Rectal smooth muscle tissue (tissue), 1 donor: ENCODE results near the gene CYP27A1.

Experiments
- H3K27ac ChIP-seq: one replicate; pipeline ENCODE4 v1.7.0; 2013; ENCODE audit warnings: low read depth, low read length, inconsistent platforms
- H3K27me3 ChIP-seq: one replicate; pipeline ENCODE4 v1.7.0; 2013; ENCODE audit warnings: low read length; ENCODE audit not compliant: control insufficient read depth, insufficient read depth
- H3K36me3 ChIP-seq: one replicate; pipeline ENCODE4 v1.7.0; 2013; ENCODE audit warnings: low read length; ENCODE audit not compliant: control insufficient read depth, insufficient read depth
- H3K4me1 ChIP-seq: one replicate; pipeline ENCODE4 v1.7.0; 2013; ENCODE audit warnings: low read length; ENCODE audit not compliant: control insufficient read depth, insufficient read depth
- H3K4me3 ChIP-seq: one replicate; pipeline ENCODE4 v1.7.0; 2013; ENCODE audit warnings: low read length
- H3K9ac ChIP-seq: one replicate; pipeline ENCODE4 v1.7.0; 2013; ENCODE audit warnings: low read length

Gene CYP27A1

GRCh38 chr2:218805627-218806026 is 23.7 kb downstream of the CYP27A1 start:
- Histone ChIP-seq H3K4me1 (peaks cover 14% of the 10 kb centered on the region), H3K27me3 (no peaks in the 10 kb centered on the region), H3K36me3 (no peaks in the 10 kb centered on the region), H3K4me3 (no peak overlapping the region), H3K9ac (no peak overlapping the region), H3K27ac (peak overlapping the region; percentile 54)

DNA sequence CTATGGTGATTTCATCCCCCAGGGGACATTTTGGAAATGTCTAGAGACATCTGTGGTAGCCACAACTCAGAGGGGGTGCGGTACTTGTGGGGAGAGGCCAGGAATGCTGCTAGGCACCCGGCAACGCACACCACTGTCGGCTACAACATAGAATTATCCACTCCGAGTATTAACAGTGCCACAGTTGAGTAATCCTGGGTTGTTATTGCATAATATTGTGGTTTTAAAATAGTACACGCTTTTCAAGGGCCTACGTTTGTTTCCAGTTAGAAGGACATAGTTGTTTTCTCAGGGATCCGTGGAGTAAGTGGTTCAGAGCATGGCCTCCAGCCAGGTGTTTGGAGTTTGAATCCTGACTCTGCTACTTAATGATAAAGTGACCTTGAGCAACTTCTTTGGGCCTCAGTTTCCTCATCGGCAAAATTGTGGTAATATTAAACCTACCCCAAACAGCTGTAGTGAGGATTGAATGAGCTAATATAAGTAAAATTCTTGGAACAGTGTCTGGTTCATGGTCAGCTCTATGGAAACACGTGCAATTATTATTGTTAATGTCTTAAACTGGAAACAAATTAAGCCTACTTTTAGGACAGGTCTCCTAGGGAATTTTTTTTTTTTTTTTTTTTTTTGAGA is 24.5 kb downstream of the CYP27A1 start:
- peak overlapping the region; percentile 54 for H3K27ac ChIP-seq
- no peaks in the 10 kb centered on the region for H3K36me3 ChIP-seq
- H3K4me3 ChIP-seq = no peak overlapping the region
- no peak overlapping the region for H3K9ac ChIP-seq
- peaks cover 14% of the 10 kb centered on the region for H3K4me1 ChIP-seq
- H3K27me3 ChIP-seq = no peaks in the 10 kb centered on the region

GRCh38 chr2:218807626-218808025 is 25.7 kb downstream of the CYP27A1 start:
- H3K27ac ChIP-seq = peak overlapping the region; percentile 54
- no peaks in the 10 kb centered on the region for H3K27me3 ChIP-seq
- peaks cover 6% of the 10 kb centered on the region for H3K36me3 ChIP-seq
- H3K9ac ChIP-seq = no peak overlapping the region
- H3K4me1 ChIP-seq = peaks cover 14% of the 10 kb centered on the region
- no peak overlapping the region for H3K4me3 ChIP-seq

DNA sequence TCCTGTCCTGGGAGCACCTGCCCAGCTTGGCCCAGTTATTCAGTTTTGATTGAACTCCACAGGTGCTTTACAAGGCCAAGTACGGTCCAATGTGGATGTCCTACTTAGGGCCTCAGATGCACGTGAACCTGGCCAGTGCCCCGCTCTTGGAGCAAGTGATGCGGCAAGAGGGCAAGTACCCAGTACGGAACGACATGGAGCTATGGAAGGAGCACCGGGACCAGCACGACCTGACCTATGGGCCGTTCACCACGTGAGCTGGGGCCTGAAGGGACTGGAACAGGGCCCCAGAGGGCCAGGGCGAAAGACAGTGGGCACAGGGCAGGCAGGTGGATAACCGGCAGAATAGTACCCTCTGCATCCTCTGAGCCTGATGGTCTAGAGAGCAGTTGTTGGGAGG is 27.6 kb downstream of the CYP27A1 start:
- Histone ChIP-seq H3K4me1 (peaks cover 14% of the 10 kb centered on the region), H3K4me3 (no peak overlapping the region), H3K36me3 (peaks cover 17% of the 10 kb centered on the region), H3K9ac (no peak overlapping the region), H3K27ac (no peak overlapping the region), H3K27me3 (no peaks in the 10 kb centered on the region)

DNA sequence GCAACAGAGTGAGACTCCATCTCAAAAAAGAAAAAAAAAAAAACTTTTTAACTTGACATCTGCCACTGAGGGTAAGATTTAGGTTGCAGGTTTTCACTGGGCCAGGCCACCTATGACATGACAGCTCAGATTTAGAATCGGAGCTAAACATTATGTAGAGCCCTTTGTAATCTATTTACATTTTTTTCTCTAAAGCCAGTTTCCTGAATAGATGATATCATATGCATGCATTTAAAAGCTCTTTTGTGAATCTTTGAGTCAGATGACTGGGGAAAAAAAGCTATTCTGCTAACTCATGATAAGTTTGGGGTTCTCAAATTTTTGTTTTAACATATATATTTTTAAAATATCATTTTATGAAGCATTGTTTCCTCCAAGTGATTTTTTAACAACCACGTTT is 28.3 kb downstream of the CYP27A1 start:
- no peaks in the 10 kb centered on the region for H3K27me3 ChIP-seq
- no peak overlapping the region for H3K27ac ChIP-seq

DNA sequence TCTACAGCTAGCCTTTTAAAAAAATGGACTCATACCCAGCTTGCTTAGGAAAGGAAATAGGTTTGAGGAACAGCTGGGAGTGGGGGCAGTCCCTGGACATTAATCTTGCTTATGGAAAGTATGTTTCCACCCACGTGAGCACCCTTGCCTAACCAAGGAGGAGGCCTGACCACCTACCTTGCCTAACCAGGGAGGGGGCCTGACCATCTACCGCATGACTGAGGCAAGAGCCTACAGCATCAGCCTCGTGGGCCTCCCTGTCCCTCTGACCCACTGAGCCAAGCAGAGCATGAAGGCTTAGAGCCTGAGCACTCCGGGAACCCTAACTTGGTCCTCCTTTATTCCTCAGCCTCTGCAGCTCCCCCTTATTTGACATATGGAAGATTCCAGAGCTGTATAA is 29.4 kb downstream of the CYP27A1 start:
- Histone ChIP-seq H3K4me1 (peaks cover 4% of the 10 kb centered on the region), H3K36me3 (peaks cover 23% of the 10 kb centered on the region), H3K4me3 (no peak overlapping the region), H3K27ac (no peak overlapping the region), H3K27me3 (no peaks in the 10 kb centered on the region), H3K9ac (no peak overlapping the region)

More for the DNA sequence above, 28.3 kb downstream of the CYP27A1 start:
- H3K4me1 ChIP-seq = peaks cover 13% of the 10 kb centered on the region
- no peak overlapping the region for H3K9ac ChIP-seq
- no peak overlapping the region for H3K4me3 ChIP-seq
- H3K36me3 ChIP-seq = peaks cover 23% of the 10 kb centered on the region

GRCh38 chr2:218812096-218812815 is 30.3 kb downstream of the CYP27A1 start:
- H3K27me3 ChIP-seq = no peaks in the 10 kb centered on the region
- no peak overlapping the region for H3K4me3 ChIP-seq
- H3K4me1 ChIP-seq = no peaks in the 10 kb centered on the region
- no peak overlapping the region for H3K27ac ChIP-seq
- peaks cover 23% of the 10 kb centered on the region for H3K36me3 ChIP-seq
- no peak overlapping the region for H3K9ac ChIP-seq

DNA sequence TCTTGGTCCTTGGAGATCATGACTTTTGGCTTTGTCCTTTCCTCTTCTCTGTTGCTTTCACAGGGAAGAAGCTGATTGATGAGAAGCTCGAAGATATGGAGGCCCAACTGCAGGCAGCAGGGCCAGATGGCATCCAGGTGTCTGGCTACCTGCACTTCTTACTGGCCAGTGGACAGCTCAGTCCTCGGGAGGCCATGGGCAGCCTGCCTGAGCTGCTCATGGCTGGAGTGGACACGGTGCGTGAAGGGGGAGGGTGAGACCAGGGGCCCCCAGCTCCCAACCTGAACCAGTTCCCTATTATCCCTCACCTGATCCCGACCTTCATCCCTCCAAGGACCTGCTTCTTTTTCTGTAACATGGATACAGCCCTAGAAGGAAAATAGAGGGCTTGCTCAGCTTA is 30.9 kb downstream of the CYP27A1 start:
- no peak overlapping the region for H3K9ac ChIP-seq
- no peak overlapping the region for H3K4me3 ChIP-seq
- peaks cover 23% of the 10 kb centered on the region for H3K36me3 ChIP-seq
- H3K4me1 ChIP-seq = no peaks in the 10 kb centered on the region
- no peaks in the 10 kb centered on the region for H3K27me3 ChIP-seq
- no peak overlapping the region for H3K27ac ChIP-seq

DNA sequence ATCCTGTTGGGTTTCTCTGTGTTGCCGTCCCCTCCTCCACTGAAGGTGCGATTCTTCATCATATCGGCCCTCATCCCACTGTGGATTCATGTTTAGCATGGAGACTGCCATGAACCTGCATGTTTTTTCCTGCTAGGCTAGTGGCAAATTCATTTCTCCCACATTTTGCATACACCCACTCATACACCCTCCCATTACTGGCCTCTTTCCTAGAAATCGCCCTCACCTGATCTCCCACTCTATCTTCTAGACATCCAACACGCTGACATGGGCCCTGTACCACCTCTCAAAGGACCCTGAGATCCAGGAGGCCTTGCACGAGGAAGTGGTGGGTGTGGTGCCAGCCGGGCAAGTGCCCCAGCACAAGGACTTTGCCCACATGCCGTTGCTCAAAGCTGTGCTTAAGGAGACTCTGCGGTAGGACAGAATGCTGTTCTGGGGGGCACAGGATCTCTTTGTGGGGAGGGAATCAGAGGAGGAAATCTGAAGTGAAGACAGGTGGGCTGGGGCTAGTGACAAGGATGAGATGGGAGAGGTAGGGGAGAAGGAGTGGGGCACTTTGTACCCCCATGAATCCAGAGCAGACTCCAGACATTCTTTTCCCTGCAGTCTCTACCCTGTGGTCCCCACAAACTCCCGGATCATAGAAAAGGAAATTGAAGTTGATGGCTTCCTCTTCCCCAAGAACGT is 32.0 kb downstream of the CYP27A1 start:
- Histone ChIP-seq H3K27me3 (no peaks in the 10 kb centered on the region), H3K4me1 (no peaks in the 10 kb centered on the region), H3K27ac (no peak overlapping the region), H3K4me3 (no peak overlapping the region), H3K36me3 (peaks cover 25% of the 10 kb centered on the region), H3K9ac (no peak overlapping the region)

GRCh38 chr2:218814540-218815243 is 32.7 kb downstream of the CYP27A1 start:
- H3K27me3 ChIP-seq = no peaks in the 10 kb centered on the region
- H3K4me1 ChIP-seq = no peaks in the 10 kb centered on the region
- no peak overlapping the region for H3K9ac ChIP-seq
- H3K4me3 ChIP-seq = no peak overlapping the region
- H3K36me3 ChIP-seq = peaks cover 27% of the 10 kb centered on the region
- H3K27ac ChIP-seq = no peak overlapping the region

GRCh38 chr2:218815244-218815637 is 33.3 kb downstream of the CYP27A1 start:
- no peak overlapping the region for H3K4me3 ChIP-seq
- peaks cover 27% of the 10 kb centered on the region for H3K36me3 ChIP-seq
- H3K27ac ChIP-seq = no peak overlapping the region
- no peak overlapping the region for H3K9ac ChIP-seq
- H3K27me3 ChIP-seq = no peaks in the 10 kb centered on the region
- no peaks in the 10 kb centered on the region for H3K4me1 ChIP-seq

DNA sequence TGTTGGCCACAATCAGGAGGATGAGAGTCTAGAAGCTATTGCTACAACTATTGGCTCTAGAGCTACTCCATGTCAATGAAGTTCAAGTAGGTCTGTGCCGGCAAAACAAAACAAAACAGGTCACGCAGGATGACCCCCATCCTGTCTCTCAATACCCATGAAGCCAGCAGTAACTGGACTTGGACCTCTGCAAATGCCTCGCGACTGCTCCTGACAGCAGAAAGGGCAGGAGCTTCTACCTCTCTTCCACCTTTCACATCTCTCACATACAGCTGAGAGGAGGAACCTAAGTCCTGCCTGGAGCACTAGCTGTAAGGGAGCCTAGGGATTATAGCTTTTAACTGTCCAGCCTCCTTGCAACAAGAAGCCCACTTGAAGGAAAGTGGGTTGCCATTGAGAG is 33.7 kb downstream of the CYP27A1 start:
- no peaks in the 10 kb centered on the region for H3K27me3 ChIP-seq
- no peak overlapping the region for H3K4me3 ChIP-seq
- H3K4me1 ChIP-seq = no peaks in the 10 kb centered on the region
- peaks cover 27% of the 10 kb centered on the region for H3K36me3 ChIP-seq
- H3K27ac ChIP-seq = no peak overlapping the region
- H3K9ac ChIP-seq = no peak overlapping the region
